K562 (cell line): ENCODE results near the gene APP. TPM values are rescaled to one million over a fixed set of nuclear protein-coding genes. Genes with fewer than 3 reads are reported as not detected.

Experiments
- ATAC-seq: fragments of 200-7000 bp; cut with Tn5 transposase; 3 replicates; pipeline ENCODE4 v1.9.1; 2020; ENCODE audit warnings: moderate library complexity
- BruUV-seq: library from RNA; stranded (reverse); fragments of 400-500 nt; replicated peaks from 2 replicates; lab custom pipeline; 2021; lab: Mats Ljungman, UMichigan
- CTCF ChIA-PET: fragments of 300-600 bp; formaldehyde crosslinking; extraction: SDS; loops from one replicate; lab custom pipeline; 2021; ENCODE audit warnings: low intra/inter-chr PET ratio; lab: Yijun Ruan, JAX
- POLR2A ChIA-PET: fragments of 300-600, 350-650 bp; sonication (Branson Sonifier 250); formaldehyde crosslinking; extraction: SDS; loops from one replicate; lab custom pipeline; 2021; ENCODE audit warnings: antibody characterized with exemption, inconsistent platforms; lab: Yijun Ruan, JAX
- DNase-seq, 4 experiments: peaks; one replicate each; pipeline versions ENCODE4 v3.0.0 to v3.0.0-alpha.2; 2011 to 2018; ENCODE audit warnings: low spot score in 3 of 4, mixed read lengths in 3 of 4; ENCODE audit errors: extremely low read depth in 1 of 4
- FAIRE-seq: peaks from 2 replicates; lab custom pipeline; 2011; peaks lifted over from hg19 to GRCh38; lab: Jason Lieb, UNC
- H2AFZ ChIP-seq: 2 replicates; pipeline ENCODE4 v1.6.0; 2011; ENCODE audit warnings: low read depth, low read length, control low read depth, inconsistent platforms
- H3K27ac ChIP-seq: fragments of 200-600 bp; 3 replicates; pipeline ENCODE4 v1.8.0; 2011; ENCODE audit warnings: low read depth, mild to moderate bottlenecking, control low read depth, inconsistent platforms, low read length, moderate library complexity, mixed read lengths; ENCODE audit errors: extremely low read depth
- H3K27me3 ChIP-seq, 2 experiments: fragments of 300-600 bp in 1 of 2; 2 replicates in 1 of 2; 3 replicates in 1 of 2; pipeline versions ENCODE4 v1.6.0 to v1.8.0; 2011; ENCODE audit warnings: inconsistent platforms in 2 of 2, low read length in 2 of 2, mild to moderate bottlenecking in 1 of 2, mixed read lengths in 1 of 2, moderate library complexity in 1 of 2; ENCODE audit not compliant: control insufficient read depth in 2 of 2, insufficient read depth in 2 of 2
- H3K36me3 ChIP-seq: fragments of 300-600 bp; 3 replicates; pipeline ENCODE4 v1.8.0; 2011; ENCODE audit warnings: mild to moderate bottlenecking, low read length, inconsistent platforms; ENCODE audit not compliant: control insufficient read depth, insufficient read depth
- H3K4me1 ChIP-seq, 2 experiments: fragments of 200-600 bp in 1 of 2; replicated peaks in 1 of 2; 2 replicates in 1 of 2; 3 replicates in 1 of 2; pipeline versions ENCODE4 v1.5.1 to v1.8.0; 2011; ENCODE audit warnings: inconsistent platforms in 2 of 2, low read length in 2 of 2, mild to moderate bottlenecking in 1 of 2, mixed read lengths in 1 of 2, moderate library complexity in 1 of 2; ENCODE audit not compliant: control insufficient read depth in 2 of 2, insufficient read depth in 2 of 2
- H3K4me2 ChIP-seq: 2 replicates; pipeline ENCODE4 v1.6.1; 2011; ENCODE audit warnings: low read length, control low read depth, inconsistent platforms, mixed read lengths; ENCODE audit not compliant: insufficient read depth
- H3K4me3 ChIP-seq: fragments of 200-600 bp; sonication (generic), shearing (Covaris generic); 2 replicates; pipeline ENCODE4 v1.5.1; 2016; ENCODE audit warnings: control low read depth, inconsistent platforms
- H3K79me2 ChIP-seq: fragments of 200-600 bp; 3 replicates; pipeline ENCODE4 v1.8.0; 2011; ENCODE audit warnings: low read length, inconsistent platforms; ENCODE audit not compliant: control insufficient read depth, insufficient read depth
- H3K9ac ChIP-seq, 2 experiments: 2 replicates each; pipeline versions ENCODE4 v1.6.0 to v1.6.1; 2011; ENCODE audit warnings: low read depth in 2 of 2, low read length in 2 of 2, control low read depth in 1 of 2, inconsistent platforms in 1 of 2, mild to moderate bottlenecking in 1 of 2, mixed read lengths in 1 of 2; ENCODE audit not compliant: insufficient read depth in 1 of 2
- H3K9me1 ChIP-seq: one replicate; pipeline ENCODE4 v1.6.0; 2011; ENCODE audit warnings: inconsistent platforms, mild to moderate bottlenecking, low read length, moderate library complexity; ENCODE audit not compliant: control insufficient read depth, insufficient read depth
- H3K9me3 ChIP-seq: replicated peaks from 2 replicates; pipeline ENCODE4 v1.5.1; 2011; ENCODE audit warnings: low read depth, low read length, inconsistent platforms; ENCODE audit not compliant: control insufficient read depth, insufficient read depth
- H4K20me1 ChIP-seq: replicated peaks from 2 replicates; pipeline ENCODE4 v1.6.1; 2011; ENCODE audit warnings: low read length, inconsistent platforms, mixed read lengths; ENCODE audit not compliant: control insufficient read depth, insufficient read depth
- GTF2B ChIP-seq: IDR thresholded peaks from 2 replicates; pipeline ENCODE4 v1.6.1; 2011; ENCODE audit not compliant: insufficient read length; ENCODE audit errors: extremely low read depth
- GTF2E2 ChIP-seq: fragments of 200-800 bp; sonication (Bioruptor generic); IDR thresholded peaks from 2 replicates; pipeline ENCODE4 v1.6.1; 2016; ENCODE audit warnings: missing genetic modification characterization, missing compliant biosample characterization
- LARP7 ChIP-seq: fragments of 450-650 bp; IDR thresholded peaks from 2 replicates; pipeline ENCODE4 v1.6.1; 2016
- MBD2 ChIP-seq: sonication (generic); IDR thresholded peaks from 2 replicates; pipeline ENCODE4 v1.6.1; 2016; ENCODE audit warnings: low read depth, borderline replicate concordance
- NFATC3 ChIP-seq: fragments of 450-650 bp; IDR thresholded peaks from 2 replicates; pipeline ENCODE4 v1.6.1; 2017; ENCODE audit warnings: mild to moderate bottlenecking
- NKRF ChIP-seq: fragments of 450-650 bp; IDR thresholded peaks from 2 replicates; pipeline ENCODE4 v1.6.1; 2016; ENCODE audit warnings: borderline replicate concordance
- SIN3B ChIP-seq: fragments of 450-650 bp; IDR thresholded peaks from 2 replicates; pipeline ENCODE4 v1.6.1; 2017; ENCODE audit warnings: low read depth, mild to moderate bottlenecking, moderate library complexity
- ZNF583 ChIP-seq: fragments of 250-450 bp; sonication (Bioruptor Pico); IDR thresholded peaks from 2 replicates; pipeline ENCODE4 v1.4.0; 2020
- WGBS: fragments of 100-300 bp; shearing (Covaris generic); methylation state at CpG from one replicate; pipeline ENCODE4 v1.1.6; 2016; ENCODE audit warnings: low coverage, mixed read lengths; ENCODE audit not compliant: insufficient coverage; ENCODE audit errors: missing lambda C conversion rate; 5-methylcytosine and 5-hydroxymethylcytosine counted together
- in situ Hi-C: fragments of 300-500 bp; cut with MboI; formaldehyde crosslinking; loops from 4 replicates; pipeline ENCODE4 v1.15.0; 2018; ENCODE audit warnings: inconsistent platforms, mixed read lengths
- intact Hi-C: fragments of 100-400 bp; cut with micrococcal nuclease; formaldehyde crosslinking; loops from 2 replicates; pipeline ENCODE4 v1.14.2; 2022
- polyA plus RNA-seq, 8 experiments: library from polyadenylated mRNA; depleted of rRNA in 4 of 8; stranded (reverse) in 5 of 8; unstranded in 3 of 8; fragments of >200 nt; fragmentation: Nextera tagmentation in 2 of 8; fragmentation: Illumina TruSeq in 1 of 8; extraction: Ambion mirVana in 2 of 8; extraction: Trizol in 1 of 8; gene quantifications; 2 replicates each; pipeline versions ENCODE4 v1.2.1 to v1.2.3, GENCODE V29; 2011 to 2014; ENCODE audit warnings: inconsistent platforms in 1 of 8, missing spikeins in 1 of 8
- total RNA-seq, 7 experiments: library from RNA; depleted of rRNA in 6 of 7; stranded (reverse); fragments of >200 nt in 6 of 7; fragmentation: Illumina TruSeq in 2 of 7; extraction: Trizol in 2 of 7; gene quantifications; 2 replicates each; pipeline versions ENCODE4 v1.2.1 to v1.2.3, GENCODE V29; 2011 to 2021; ENCODE audit warnings: low replicate concordance in 1 of 7

The APP gene
- total and polyA plus RNA-seq, 9 of the 15 experiments (the other 6 are each of a cell fraction or from before 2014, with no cell fraction given) = 0.01 to 1.5 (median 0.16) TPM; not detected in 5

- no peaks in the 10 kb centered on the region for H3K27me3 ChIP-seq
- no peak overlapping the region for H3K9ac ChIP-seq
- H3K4me1 ChIP-seq = no peaks in the 10 kb centered on the region
- H3K27ac ChIP-seq = no peak overlapping the region
- ChIA-PET CTCF (no interaction called here), POLR2A (no interaction called here)
- ATAC-seq (no peak), DNase-seq (no peak), FAIRE-seq (no peak)
- H3K4me3 ChIP-seq = no peak overlapping the region
- no TSS peak for BruUV-seq
- H3K9me3 ChIP-seq = no peaks in the 10 kb centered on the region
- H4K20me1 ChIP-seq = no peaks in the 10 kb centered on the region
- WGBS = 0% methylated on average over 4 of the region's 4 CpGs
- intact Hi-C loops = no loop called here
- no peak for TF ChIP-seq MBD2
- no peak for TF ChIP-seq NFATC3
- TF ChIP-seq ZNF583 (CRISPR knock-in tag) = no peak
- TF ChIP-seq GTF2B = no peak
- no peak for TF ChIP-seq GTF2E2
- no peak for TF ChIP-seq SIN3B
- no peak for TF ChIP-seq NKRF
- TF ChIP-seq LARP7 = no peak
- H3K36me3 ChIP-seq = no peaks in the 10 kb centered on the region
- no peaks in the 10 kb centered on the region for H3K79me2 ChIP-seq
- in situ Hi-C loops = no loop called here
- H2AFZ ChIP-seq = no peak overlapping the region
- H3K4me2 ChIP-seq = no peak overlapping the region
- no peaks in the 10 kb centered on the region for H3K9me1 ChIP-seq
Observed at GRCh38 chr21:26036916-26037315, 133.7 kb downstream of the APP start.
